ENCODE data around the gene STPG2.
"Not testable (repeated sequence)": the region's sequence is repeated elsewhere in the genome, so short reads cannot be mapped to it uniquely, and the experiment has no call there.

Gene STPG2

GRCh38 chr4:97778174-97778573 is 365.1 kb downstream of the STPG2 start:
- no peak for DNase-seq

- DNase-seq, result no peak
Measured at GRCh38 chr4:97774347-97774989, 368.8 kb downstream of the STPG2 start.

- no peak for DNase-seq
Measured at GRCh38 chr4:97770222-97770621, 373.1 kb downstream of the STPG2 start.

- DNase-seq, result no peak
Measured at GRCh38 chr4:97762115-97762512, 381.2 kb downstream of the STPG2 start.

- DNase-seq, result no peak
Measured at GRCh38 chr4:97761445-97762114, 381.7 kb downstream of the STPG2 start.

GRCh38 chr4:97759785-97760184 is 383.5 kb downstream of the STPG2 start:
- no peak for DNase-seq

- DNase-seq, result no peak
Measured at GRCh38 chr4:97752599-97752998, 390.7 kb downstream of the STPG2 start.

GRCh38 chr4:97747945-97748344 is 395.3 kb downstream of the STPG2 start:
- no peak for DNase-seq

GRCh38 chr4:97720869-97721432 is 422.3 kb downstream of the STPG2 start:
- DNase-seq, result no peak

GRCh38 chr4:97691111-97691605 is 452.1 kb downstream of the STPG2 start:
- no peak for DNase-seq

GRCh38 chr4:97670703-97671269 is 472.5 kb downstream of the STPG2 start:
- DNase-seq, result no peak

GRCh38 chr4:97665553-97665952 is 477.7 kb downstream of the STPG2 start:
- DNase-seq, result no peak

- DNase-seq, result no peak
Measured at GRCh38 chr4:97664741-97665140, 478.5 kb downstream of the STPG2 start.

GRCh38 chr4:97662133-97662532 is 481.1 kb downstream of the STPG2 start:
- no peak for DNase-seq

- DNase-seq, result no peak
Measured at GRCh38 chr4:97656044-97656720, 487.1 kb downstream of the STPG2 start.

- DNase-seq, result no peak
Measured at GRCh38 chr4:97653701-97654100, 489.6 kb downstream of the STPG2 start.

- DNase-seq, result no peak
Measured at GRCh38 chr4:97646997-97647396, 496.3 kb downstream of the STPG2 start.

- DNase-seq, result no peak
Measured at GRCh38 chr4:97645071-97645821, 498.0 kb downstream of the STPG2 start.

- DNase-seq, result no peak
Measured at GRCh38 chr4:97643179-97643578, 500.1 kb downstream of the STPG2 start.

GRCh38 chr4:97639961-97640360 is 503.3 kb downstream of the STPG2 start:
- no peak for DNase-seq

- not testable (repeated sequence) for DNase-seq
Measured at GRCh38 chr4:97633831-97634230, 509.4 kb downstream of the STPG2 start.

- no peak for DNase-seq
Measured at GRCh38 chr4:97627750-97628149, 515.5 kb downstream of the STPG2 start.

- DNase-seq, result no peak
Measured at GRCh38 chr4:97624204-97624603, 519.1 kb downstream of the STPG2 start.
